RWPE1 (cell line): ENCODE measurements around the gene GALR3.

ENCODE experiments used
- CTCF ChIA-PET: fragments of 350-600 bp; sonication (Branson Sonifier 250); formaldehyde crosslinking; extraction: SDS; loops from one replicate; lab custom pipeline; 2021; lab: Yijun Ruan, JAX
- POLR2A ChIA-PET: fragments of 400-600 bp; formaldehyde crosslinking; extraction: SDS; loops from one replicate; lab custom pipeline; 2020; ENCODE audit warnings: antibody characterized with exemption; ENCODE audit not compliant: low non-redundant PET; lab: Yijun Ruan, JAX
- DNase-seq: peaks from one replicate; pipeline ENCODE4 v3.0.0; 2012; ENCODE audit warnings: low spot score
- H3K27ac ChIP-seq: fragments of 450-650 bp; 2 replicates; pipeline ENCODE4 v1.5.1; 2017
- TF ChIP-seq, protein P1 (sequence below): fragments of 450-650 bp; conservative IDR thresholded peaks from 2 replicates; pipeline ENCODE4 v1.5.1; 2017; ENCODE audit warnings: low read depth, mild to moderate bottlenecking

Gene GALR3

GRCh38 chr22:37803195-37803638 lies 20.0 kb upstream of the GALR3 start:
- TF ChIP-seq, protein P1, sequence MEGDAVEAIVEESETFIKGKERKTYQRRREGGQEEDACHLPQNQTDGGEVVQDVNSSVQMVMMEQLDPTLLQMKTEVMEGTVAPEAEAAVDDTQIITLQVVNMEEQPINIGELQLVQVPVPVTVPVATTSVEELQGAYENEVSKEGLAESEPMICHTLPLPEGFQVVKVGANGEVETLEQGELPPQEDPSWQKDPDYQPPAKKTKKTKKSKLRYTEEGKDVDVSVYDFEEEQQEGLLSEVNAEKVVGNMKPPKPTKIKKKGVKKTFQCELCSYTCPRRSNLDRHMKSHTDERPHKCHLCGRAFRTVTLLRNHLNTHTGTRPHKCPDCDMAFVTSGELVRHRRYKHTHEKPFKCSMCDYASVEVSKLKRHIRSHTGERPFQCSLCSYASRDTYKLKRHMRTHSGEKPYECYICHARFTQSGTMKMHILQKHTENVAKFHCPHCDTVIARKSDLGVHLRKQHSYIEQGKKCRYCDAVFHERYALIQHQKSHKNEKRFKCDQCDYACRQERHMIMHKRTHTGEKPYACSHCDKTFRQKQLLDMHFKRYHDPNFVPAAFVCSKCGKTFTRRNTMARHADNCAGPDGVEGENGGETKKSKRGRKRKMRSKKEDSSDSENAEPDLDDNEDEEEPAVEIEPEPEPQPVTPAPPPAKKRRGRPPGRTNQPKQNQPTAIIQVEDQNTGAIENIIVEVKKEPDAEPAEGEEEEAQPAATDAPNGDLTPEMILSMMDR, result no peak
- no peak overlapping the region; the same call in 1 of the 2 replicates for H3K27ac ChIP-seq
- ChIA-PET CTCF (interaction anchor here (0.6 kb wide), 1 partner anchor 29 kb away, joined by 6 read pairs; no protein-coding TSS in a partner anchor), POLR2A (no interaction called here)
- no peak for DNase-seq

GRCh38 chr22:37803639-37804351 lies 19.4 kb upstream of the GALR3 start:
- peak overlapping the region; percentile 85 for H3K27ac ChIP-seq
- CTCF ChIA-PET, result interaction anchor here (0.5 kb wide), 1 partner anchor 9 kb away, joined by 3 read pairs; no protein-coding TSS in a partner anchor
- DNase-seq, result no peak
- POLR2A ChIA-PET, result interaction anchor here (0.5 kb wide), 1 partner anchor 14 kb away, joined by 3 read pairs; no protein-coding TSS in a partner anchor
- TF ChIP-seq, protein P1, result no peak

DNA sequence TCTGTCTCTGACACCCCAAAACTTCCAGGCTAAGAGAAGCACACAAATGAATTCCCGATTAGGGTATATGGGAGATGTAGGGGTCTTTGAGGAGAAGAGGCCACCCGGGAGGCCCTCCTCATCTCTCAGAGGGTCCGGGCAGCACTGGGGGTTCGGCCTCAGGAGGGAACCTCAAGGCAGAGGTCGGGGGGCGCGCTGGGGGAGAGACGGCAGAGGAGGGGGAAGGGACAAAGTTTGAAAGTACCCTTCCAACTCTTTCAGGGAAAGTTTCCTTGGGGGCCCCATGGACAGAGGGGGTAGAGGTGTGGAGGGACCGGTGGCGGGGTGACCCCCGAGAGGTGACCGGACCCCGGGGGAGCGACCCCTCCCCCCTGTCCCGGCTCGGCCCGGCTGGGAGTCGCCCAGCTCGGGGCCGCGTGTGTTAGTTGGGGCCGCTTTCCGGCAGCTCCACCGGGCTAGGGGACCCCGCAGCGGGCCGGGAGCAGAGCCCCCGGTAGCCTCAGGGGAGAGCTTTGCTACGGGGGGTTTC lies 18.8 kb upstream of the GALR3 start:
- ChIA-PET CTCF (no interaction called here), POLR2A (interaction anchor here (0.5 to 1.0 kb wide), 2 partner anchors 13 to 196 kb away, joined by 3 to 7 read pairs; partner anchors contain the start of gene GGA1)
- H3K27ac ChIP-seq, result peak overlapping the region; percentile 85
- no peak for DNase-seq
- TF ChIP-seq, protein P1, result no peak

GRCh38 chr22:37804881-37805809 lies 18.0 kb upstream of the GALR3 start:
- DNase-seq, result peak; percentile 69
- TF ChIP-seq, protein P1, result no peak
- H3K27ac ChIP-seq, result peak overlapping the region; percentile 85
- ChIA-PET POLR2A (interaction anchor here (0.6 to 1.0 kb wide), 2 partner anchors 93 to 197 kb away, joined by 3 to 7 read pairs; partner anchors contain the start of gene GGA1), CTCF (interaction anchor here (0.6 kb wide), 1 partner anchor 125 kb away, joined by 7 read pairs; no protein-coding TSS in a partner anchor)

DNA sequence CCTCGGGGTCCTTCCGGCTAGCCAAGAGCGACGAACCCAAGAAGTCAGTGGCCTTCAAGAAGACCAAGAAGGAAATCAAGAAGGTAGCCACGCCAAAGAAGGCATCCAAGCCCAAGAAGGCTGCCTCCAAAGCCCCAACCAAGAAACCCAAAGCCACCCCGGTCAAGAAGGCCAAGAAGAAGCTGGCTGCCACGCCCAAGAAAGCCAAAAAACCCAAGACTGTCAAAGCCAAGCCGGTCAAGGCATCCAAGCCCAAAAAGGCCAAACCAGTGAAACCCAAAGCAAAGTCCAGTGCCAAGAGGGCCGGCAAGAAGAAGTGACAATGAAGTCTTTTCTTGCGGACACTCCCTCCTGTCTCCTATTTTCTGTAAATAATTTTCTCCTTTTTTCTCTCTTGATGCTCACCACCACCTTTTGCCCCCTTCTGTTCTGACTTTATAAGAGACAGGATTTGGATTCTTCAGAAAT lies 17.3 kb upstream of the GALR3 start:
- CTCF ChIA-PET, result no interaction called here
- TF ChIP-seq, protein P1, result no peak

More for the DNA sequence above, 17.3 kb upstream of the GALR3 start:
- POLR2A ChIA-PET, result interaction anchor here (0.6 kb wide), 1 partner anchor 94 kb away, joined by 3 read pairs; no protein-coding TSS in a partner anchor
- DNase-seq, result no peak
- H3K27ac ChIP-seq, result peak overlapping the region; percentile 85
